ENCODE data around the gene AFAP1. TPM values are rescaled to one million over a fixed set of nuclear protein-coding genes. Genes with fewer than 3 reads are reported as not detected.

Gene AFAP1
- polyA plus RNA-seq, 1 experiment, result 61.7 TPM

GRCh38 chr4:7863911-7864681, 75.6 kb downstream of the AFAP1 start:
- TF ChIP-seq CTCF (IDR thresholded peaks at IDR 0.05; ENCODE audit: low read depth, low read length), result no peak
- no peak overlapping the region for H3K4me3 ChIP-seq (ENCODE audit: low read depth, low read length)
- DNase-seq (ENCODE audit: low read depth, low spot score), result no peak
- ChIA-PET POLR2A (no interaction called here), CTCF (interaction anchor here (1.1 to 1.2 kb wide), 3 partner anchors 13 to 62 kb away, joined by 3 to 7 read pairs (median 3); no protein-coding TSS in a partner anchor)
- H3K27ac ChIP-seq (ENCODE audit: low read depth, low read length), result peak overlapping the region; percentile 23
- H3K27me3 ChIP-seq (ENCODE audit: control insufficient read depth, insufficient read depth, low read length), result no peaks in the 10 kb centered on the region
- H3K9me3 ChIP-seq (ENCODE audit: control insufficient read depth, insufficient read depth, low read length), result no peaks in the 10 kb centered on the region; the same call in 1 of the 2 replicates

- Histone ChIP-seq H3K27me3 (ENCODE audit: control insufficient read depth, insufficient read depth, low read length) (no peaks in the 10 kb centered on the region), H3K9me3 (ENCODE audit: control insufficient read depth, insufficient read depth, low read length) (no peaks in the 10 kb centered on the region; the same call in 1 of the 2 replicates), H3K27ac (ENCODE audit: low read depth, low read length) (peak overlapping the region; percentile 58), H3K4me3 (ENCODE audit: low read depth, low read length) (no peak overlapping the region)
- DNase-seq (ENCODE audit: low read depth, low spot score), result no peak
- CTCF ChIA-PET, result interaction anchor here (1.2 kb wide), 1 partner anchor 59 kb away, joined by 3 read pairs; no protein-coding TSS in a partner anchor
- POLR2A ChIA-PET, result interaction anchor here (0.6 to 0.8 kb wide), 2 partner anchors 18 to 31 kb away, joined by 5 to 7 read pairs; no protein-coding TSS in a partner anchor
- no peak for TF ChIP-seq CTCF (IDR thresholded peaks at IDR 0.05; ENCODE audit: low read depth, low read length)
These were observed 77.0 kb downstream of the AFAP1 start for GRCh38 chr4:7862561-7863192.

GRCh38 chr4:7861440-7861881, 78.2 kb downstream of the AFAP1 start:
- peak overlapping the region; percentile 97 for H3K27ac ChIP-seq (ENCODE audit: low read depth, low read length)
- ChIA-PET CTCF (interaction anchor here (1.1 to 1.2 kb wide), 2 partner anchors 18 to 57 kb away, joined by 3 to 6 read pairs; no protein-coding TSS in a partner anchor), POLR2A (no interaction called here)
- H3K4me3 ChIP-seq (ENCODE audit: low read depth, low read length), result no peak overlapping the region
- no peaks in the 10 kb centered on the region for H3K27me3 ChIP-seq (ENCODE audit: control insufficient read depth, insufficient read depth, low read length)
- H3K9me3 ChIP-seq (ENCODE audit: control insufficient read depth, insufficient read depth, low read length), result no peaks in the 10 kb centered on the region; the same call in 1 of the 2 replicates
- DNase-seq (ENCODE audit: low read depth, low spot score), result peak; percentile 92
- peak; percentile 26; the same call in 1 of the 2 replicates for TF ChIP-seq CTCF (IDR thresholded peaks at IDR 0.05; ENCODE audit: low read depth, low read length)

GRCh38 chr4:7860600-7861163, 79.0 kb downstream of the AFAP1 start:
- H3K4me3 ChIP-seq (ENCODE audit: low read depth, low read length), result no peak overlapping the region
- DNase-seq (ENCODE audit: low read depth, low spot score), result no peak
- ChIA-PET CTCF (interaction anchor here (1.1 kb wide), 1 partner anchor 56 kb away, joined by 3 read pairs; no protein-coding TSS in a partner anchor), POLR2A (no interaction called here)
- peak overlapping the region; percentile 90 for H3K27ac ChIP-seq (ENCODE audit: low read depth, low read length)
- no peaks in the 10 kb centered on the region for H3K27me3 ChIP-seq (ENCODE audit: control insufficient read depth, insufficient read depth, low read length)
- H3K9me3 ChIP-seq (ENCODE audit: control insufficient read depth, insufficient read depth, low read length), result no peaks in the 10 kb centered on the region; the same call in 1 of the 2 replicates
- no peak for TF ChIP-seq CTCF (IDR thresholded peaks at IDR 0.05; ENCODE audit: low read depth, low read length)

Data from AG04450 (cell line).